Erythroblast (primary cell): ENCODE measurements around the gene RNF111.

Experiments
- GATA1 ChIP-seq: IDR thresholded peaks from 2 replicates; pipeline ENCODE4 v1.6.1; 2011; ENCODE audit warnings: low read depth, mild to moderate bottlenecking, control low read depth, low read length, moderate library complexity
- POLR2A ChIP-seq: IDR thresholded peaks from 2 replicates; pipeline ENCODE4 v1.6.1; 2011; ENCODE audit warnings: mild to moderate bottlenecking, low read length

DNA sequence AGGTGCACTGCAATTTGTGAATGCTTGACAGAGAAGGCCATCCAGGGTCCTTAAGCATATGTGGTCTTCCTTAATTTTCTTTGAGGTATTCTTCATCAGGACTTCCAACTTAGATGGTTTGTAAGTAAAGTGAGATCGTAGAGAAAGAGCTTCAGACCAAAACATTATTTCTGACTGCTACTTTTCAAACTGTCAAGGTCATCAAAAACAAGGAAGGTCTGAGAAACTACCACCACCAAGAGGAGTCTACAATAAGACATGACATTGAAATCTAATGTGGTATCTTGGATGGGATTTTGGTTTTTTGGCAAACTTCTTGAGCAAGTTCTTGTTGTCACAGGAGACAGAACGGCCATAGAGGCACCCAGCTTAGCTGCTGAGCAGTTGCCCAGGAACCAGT is 20.0 kb upstream of the RNF111 start:
- TF ChIP-seq POLR2A, result no peak
- no peak for TF ChIP-seq GATA1
